ENCODE results near the gene GPS1.

The GPS1 gene

GRCh38 chr17:82060001-82060380 is 8.3 kb downstream of the GPS1 start:
- Histone ChIP-seq H3K27me3 (ENCODE audit: control insufficient read depth in 2 of 2, insufficient read depth in 2 of 2, low read length in 2 of 2) (no peaks in the 10 kb centered on the region), H3K4me3 (ENCODE audit: low read length in 2 of 2) (no peak overlapping the region), H3K9me3 (ENCODE audit: control insufficient read depth in 2 of 2, low read length in 2 of 2) (no peaks in the 10 kb centered on the region), H3K27ac (ENCODE audit: low read depth in 2 of 2, low read length in 2 of 2) (no peak overlapping the region), H3K4me1 (ENCODE audit: control insufficient read depth in 2 of 2, insufficient read depth in 2 of 2, low read length in 2 of 2) (peaks cover 10 to 12% of the 10 kb centered on the region in 2 donors), H3K9ac (ENCODE audit: low read depth in 1 of 2, low read length in 2 of 2) (no peak overlapping the region), H3K36me3 (ENCODE audit: control insufficient read depth in 2 of 2, insufficient read depth in 2 of 2, low read length in 2 of 2) (peaks cover 64 to 66% of the 10 kb centered on the region in 2 donors)

GRCh38 chr17:82060614-82061013 is 8.9 kb downstream of the GPS1 start:
- Histone ChIP-seq H3K9me3 (ENCODE audit: control insufficient read depth in 2 of 2, low read length in 2 of 2) (no peaks in the 10 kb centered on the region), H3K27me3 (ENCODE audit: control insufficient read depth in 2 of 2, insufficient read depth in 2 of 2, low read length in 2 of 2) (no peaks in the 10 kb centered on the region), H3K9ac (ENCODE audit: low read depth in 1 of 2, low read length in 2 of 2) (no peak overlapping the region), H3K4me1 (ENCODE audit: control insufficient read depth in 2 of 2, insufficient read depth in 2 of 2, low read length in 2 of 2) (peaks cover 11 to 12% of the 10 kb centered on the region in 2 donors), H3K36me3 (ENCODE audit: control insufficient read depth in 2 of 2, insufficient read depth in 2 of 2, low read length in 2 of 2) (peaks cover 60 to 63% of the 10 kb centered on the region in 2 donors), H3K27ac (ENCODE audit: low read depth in 2 of 2, low read length in 2 of 2) (no peak overlapping the region), H3K4me3 (ENCODE audit: low read length in 2 of 2) (no peak overlapping the region)

- peaks cover 54 to 57% of the 10 kb centered on the region in 2 donors for H3K36me3 ChIP-seq (ENCODE audit: control insufficient read depth in 2 of 2, insufficient read depth in 2 of 2, low read length in 2 of 2)
- H3K27me3 ChIP-seq (ENCODE audit: control insufficient read depth in 2 of 2, insufficient read depth in 2 of 2, low read length in 2 of 2): no peaks in the 10 kb centered on the region
- H3K9me3 ChIP-seq (ENCODE audit: control insufficient read depth in 2 of 2, low read length in 2 of 2): no peaks in the 10 kb centered on the region
- H3K9ac ChIP-seq (ENCODE audit: low read depth in 1 of 2, low read length in 2 of 2): no peak overlapping the region
- no peak overlapping the region for H3K27ac ChIP-seq (ENCODE audit: low read depth in 2 of 2, low read length in 2 of 2)
- no peak overlapping the region for H3K4me3 ChIP-seq (ENCODE audit: low read length in 2 of 2)
- H3K4me1 ChIP-seq (ENCODE audit: control insufficient read depth in 2 of 2, insufficient read depth in 2 of 2, low read length in 2 of 2): peaks cover 12 to 15% of the 10 kb centered on the region in 2 donors
These were observed 9.6 kb downstream of the GPS1 start for GRCh38 chr17:82061047-82061925.

GRCh38 chr17:82062076-82062983 is 10.6 kb downstream of the GPS1 start:
- H3K27me3 ChIP-seq (ENCODE audit: control insufficient read depth in 2 of 2, insufficient read depth in 2 of 2, low read length in 2 of 2): no peaks in the 10 kb centered on the region
- no peak overlapping the region for H3K9ac ChIP-seq (ENCODE audit: low read depth in 1 of 2, low read length in 2 of 2)
- no peak overlapping the region for H3K4me3 ChIP-seq (ENCODE audit: low read length in 2 of 2)
- H3K9me3 ChIP-seq (ENCODE audit: control insufficient read depth in 2 of 2, low read length in 2 of 2): no peaks in the 10 kb centered on the region
- H3K27ac ChIP-seq (ENCODE audit: low read depth in 2 of 2, low read length in 2 of 2): no peak overlapping the region
- peaks cover 12 to 17% of the 10 kb centered on the region in 2 donors for H3K4me1 ChIP-seq (ENCODE audit: control insufficient read depth in 2 of 2, insufficient read depth in 2 of 2, low read length in 2 of 2)
- H3K36me3 ChIP-seq (ENCODE audit: control insufficient read depth in 2 of 2, insufficient read depth in 2 of 2, low read length in 2 of 2): peaks cover 45 to 52% of the 10 kb centered on the region in 2 donors

- Histone ChIP-seq H3K4me3 (ENCODE audit: low read length in 2 of 2) (no peak overlapping the region), H3K9ac (ENCODE audit: low read depth in 1 of 2, low read length in 2 of 2) (no peak overlapping the region), H3K27ac (ENCODE audit: low read depth in 2 of 2, low read length in 2 of 2) (no peak overlapping the region), H3K9me3 (ENCODE audit: control insufficient read depth in 2 of 2, low read length in 2 of 2) (no peaks in the 10 kb centered on the region), H3K4me1 (ENCODE audit: control insufficient read depth in 2 of 2, insufficient read depth in 2 of 2, low read length in 2 of 2) (peaks cover 12 to 17% of the 10 kb centered on the region in 2 donors), H3K27me3 (ENCODE audit: control insufficient read depth in 2 of 2, insufficient read depth in 2 of 2, low read length in 2 of 2) (no peaks in the 10 kb centered on the region), H3K36me3 (ENCODE audit: control insufficient read depth in 2 of 2, insufficient read depth in 2 of 2, low read length in 2 of 2) (peaks cover 40 to 49% of the 10 kb centered on the region in 2 donors)
These were observed 11.3 kb downstream of the GPS1 start for GRCh38 chr17:82062984-82063368.

GRCh38 chr17:82063424-82064415 is 12.0 kb downstream of the GPS1 start:
- peak overlapping the region; percentile 71 to 76 for H3K4me3 ChIP-seq (ENCODE audit: low read length in 2 of 2)

GRCh38 chr17:82064433-82065192 is 12.9 kb downstream of the GPS1 start:
- peak overlapping the region; percentile 29 to 67 for H3K27ac ChIP-seq (ENCODE audit: low read depth in 2 of 2, low read length in 2 of 2)
- H3K9ac ChIP-seq (ENCODE audit: low read depth in 1 of 2, low read length in 2 of 2): peak overlapping the region; percentile 70 to 87
- peaks cover 12 to 17% of the 10 kb centered on the region in 2 donors for H3K4me1 ChIP-seq (ENCODE audit: control insufficient read depth in 2 of 2, insufficient read depth in 2 of 2, low read length in 2 of 2)
- H3K4me3 ChIP-seq (ENCODE audit: low read length in 2 of 2): peak overlapping the region; percentile 71 to 76
- peaks cover 26 to 39% of the 10 kb centered on the region in 2 donors for H3K36me3 ChIP-seq (ENCODE audit: control insufficient read depth in 2 of 2, insufficient read depth in 2 of 2, low read length in 2 of 2)
- no peaks in the 10 kb centered on the region for H3K27me3 ChIP-seq (ENCODE audit: control insufficient read depth in 2 of 2, insufficient read depth in 2 of 2, low read length in 2 of 2)
- no peaks in the 10 kb centered on the region for H3K9me3 ChIP-seq (ENCODE audit: control insufficient read depth in 2 of 2, low read length in 2 of 2)

More at GRCh38 chr17:82063424-82064415, 12.0 kb downstream of the GPS1 start:
- peaks cover 35 to 47% of the 10 kb centered on the region in 2 donors for H3K36me3 ChIP-seq (ENCODE audit: control insufficient read depth in 2 of 2, insufficient read depth in 2 of 2, low read length in 2 of 2)
- peaks cover 12 to 17% of the 10 kb centered on the region in 2 donors for H3K4me1 ChIP-seq (ENCODE audit: control insufficient read depth in 2 of 2, insufficient read depth in 2 of 2, low read length in 2 of 2)
- H3K27me3 ChIP-seq (ENCODE audit: control insufficient read depth in 2 of 2, insufficient read depth in 2 of 2, low read length in 2 of 2): no peaks in the 10 kb centered on the region
- H3K9me3 ChIP-seq (ENCODE audit: control insufficient read depth in 2 of 2, low read length in 2 of 2): no peaks in the 10 kb centered on the region
- no peak overlapping the region for H3K27ac ChIP-seq (ENCODE audit: low read depth in 2 of 2, low read length in 2 of 2)
- peak overlapping the region in 1 of 2 donors; percentile 87 for H3K9ac ChIP-seq (ENCODE audit: low read depth in 1 of 2, low read length in 2 of 2)

GRCh38 chr17:82065193-82065637 is 13.5 kb downstream of the GPS1 start:
- no peaks in the 10 kb centered on the region for H3K27me3 ChIP-seq (ENCODE audit: control insufficient read depth in 2 of 2, insufficient read depth in 2 of 2, low read length in 2 of 2)
- peak overlapping the region; percentile 70 to 87 for H3K9ac ChIP-seq (ENCODE audit: low read depth in 1 of 2, low read length in 2 of 2)
- no peaks in the 10 kb centered on the region for H3K9me3 ChIP-seq (ENCODE audit: control insufficient read depth in 2 of 2, low read length in 2 of 2)
- H3K36me3 ChIP-seq (ENCODE audit: control insufficient read depth in 2 of 2, insufficient read depth in 2 of 2, low read length in 2 of 2): peaks cover 22 to 32% of the 10 kb centered on the region in 2 donors
- H3K4me3 ChIP-seq (ENCODE audit: low read length in 2 of 2): peak overlapping the region; percentile 71 to 76
- peak overlapping the region; percentile 29 to 67 for H3K27ac ChIP-seq (ENCODE audit: low read depth in 2 of 2, low read length in 2 of 2)
- peaks cover 12 to 17% of the 10 kb centered on the region in 2 donors for H3K4me1 ChIP-seq (ENCODE audit: control insufficient read depth in 2 of 2, insufficient read depth in 2 of 2, low read length in 2 of 2)
